ENCODE data around the gene FASTKD3.

Gene FASTKD3

DNA sequence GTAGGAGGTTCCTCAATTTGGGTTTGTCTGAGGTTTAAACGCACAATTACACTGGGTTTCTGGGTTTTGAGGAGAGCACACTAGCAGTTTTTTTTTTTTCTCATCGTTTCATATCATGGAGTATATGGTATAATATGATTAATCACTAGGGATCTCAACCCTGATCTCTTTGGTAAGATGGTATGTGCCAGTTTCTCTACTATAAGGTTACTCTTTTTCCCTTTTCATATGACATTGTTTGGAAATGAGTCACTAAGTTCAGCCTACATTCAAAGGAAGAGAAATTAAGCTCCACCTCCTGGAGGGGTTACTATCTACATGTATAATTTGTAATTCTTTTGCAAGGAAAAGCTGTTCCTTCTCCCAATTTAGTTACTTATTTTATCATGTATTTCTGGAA, 35.3 kb upstream of the FASTKD3 start:
- no peak overlapping the region for H3K27ac ChIP-seq (ENCODE audit: low read depth, low read length, poor library complexity, severe bottlenecking)
- no peaks in the 10 kb centered on the region for H3K79me2 ChIP-seq (ENCODE audit: insufficient read depth, low read length)
- no peak overlapping the region for H2AFZ ChIP-seq (ENCODE audit: low read length)
- H3K4me3 ChIP-seq (ENCODE audit: low read depth, low read length, poor library complexity, severe bottlenecking) = no peak overlapping the region
- no peak overlapping the region for H3K4me2 ChIP-seq (ENCODE audit: low read length)
- H4K20me1 ChIP-seq (ENCODE audit: insufficient read depth, low read length) = no peaks in the 10 kb centered on the region
- no peaks in the 10 kb centered on the region for H3K27me3 ChIP-seq (ENCODE audit: insufficient read depth, low read length)
- H3K36me3 ChIP-seq (ENCODE audit: insufficient read depth, low read length) = peaks cover 83% of the 10 kb centered on the region
- H3K9me3 ChIP-seq (ENCODE audit: low read length) = no peaks in the 10 kb centered on the region; the same call in 1 of the 2 replicates
- no peak overlapping the region for H3K9ac ChIP-seq (ENCODE audit: low read length)
- no peaks in the 10 kb centered on the region for H3K9me2 ChIP-seq (ENCODE audit: low read depth, low read length)
- H3K4me1 ChIP-seq (ENCODE audit: insufficient read depth, low read length, severe bottlenecking) = no peaks in the 10 kb centered on the region
- no peaks in the 10 kb centered on the region for H3F3A ChIP-seq (ENCODE audit: insufficient read depth, low read length)
- TF ChIP-seq EZH2 (IDR thresholded peaks at IDR 0.05; ENCODE audit: borderline replicate concordance, low read length) = no peak
- TF ChIP-seq, protein P1, sequence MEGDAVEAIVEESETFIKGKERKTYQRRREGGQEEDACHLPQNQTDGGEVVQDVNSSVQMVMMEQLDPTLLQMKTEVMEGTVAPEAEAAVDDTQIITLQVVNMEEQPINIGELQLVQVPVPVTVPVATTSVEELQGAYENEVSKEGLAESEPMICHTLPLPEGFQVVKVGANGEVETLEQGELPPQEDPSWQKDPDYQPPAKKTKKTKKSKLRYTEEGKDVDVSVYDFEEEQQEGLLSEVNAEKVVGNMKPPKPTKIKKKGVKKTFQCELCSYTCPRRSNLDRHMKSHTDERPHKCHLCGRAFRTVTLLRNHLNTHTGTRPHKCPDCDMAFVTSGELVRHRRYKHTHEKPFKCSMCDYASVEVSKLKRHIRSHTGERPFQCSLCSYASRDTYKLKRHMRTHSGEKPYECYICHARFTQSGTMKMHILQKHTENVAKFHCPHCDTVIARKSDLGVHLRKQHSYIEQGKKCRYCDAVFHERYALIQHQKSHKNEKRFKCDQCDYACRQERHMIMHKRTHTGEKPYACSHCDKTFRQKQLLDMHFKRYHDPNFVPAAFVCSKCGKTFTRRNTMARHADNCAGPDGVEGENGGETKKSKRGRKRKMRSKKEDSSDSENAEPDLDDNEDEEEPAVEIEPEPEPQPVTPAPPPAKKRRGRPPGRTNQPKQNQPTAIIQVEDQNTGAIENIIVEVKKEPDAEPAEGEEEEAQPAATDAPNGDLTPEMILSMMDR (IDR thresholded peaks at IDR 0.05; ENCODE audit: low read length) = no peak

DNA sequence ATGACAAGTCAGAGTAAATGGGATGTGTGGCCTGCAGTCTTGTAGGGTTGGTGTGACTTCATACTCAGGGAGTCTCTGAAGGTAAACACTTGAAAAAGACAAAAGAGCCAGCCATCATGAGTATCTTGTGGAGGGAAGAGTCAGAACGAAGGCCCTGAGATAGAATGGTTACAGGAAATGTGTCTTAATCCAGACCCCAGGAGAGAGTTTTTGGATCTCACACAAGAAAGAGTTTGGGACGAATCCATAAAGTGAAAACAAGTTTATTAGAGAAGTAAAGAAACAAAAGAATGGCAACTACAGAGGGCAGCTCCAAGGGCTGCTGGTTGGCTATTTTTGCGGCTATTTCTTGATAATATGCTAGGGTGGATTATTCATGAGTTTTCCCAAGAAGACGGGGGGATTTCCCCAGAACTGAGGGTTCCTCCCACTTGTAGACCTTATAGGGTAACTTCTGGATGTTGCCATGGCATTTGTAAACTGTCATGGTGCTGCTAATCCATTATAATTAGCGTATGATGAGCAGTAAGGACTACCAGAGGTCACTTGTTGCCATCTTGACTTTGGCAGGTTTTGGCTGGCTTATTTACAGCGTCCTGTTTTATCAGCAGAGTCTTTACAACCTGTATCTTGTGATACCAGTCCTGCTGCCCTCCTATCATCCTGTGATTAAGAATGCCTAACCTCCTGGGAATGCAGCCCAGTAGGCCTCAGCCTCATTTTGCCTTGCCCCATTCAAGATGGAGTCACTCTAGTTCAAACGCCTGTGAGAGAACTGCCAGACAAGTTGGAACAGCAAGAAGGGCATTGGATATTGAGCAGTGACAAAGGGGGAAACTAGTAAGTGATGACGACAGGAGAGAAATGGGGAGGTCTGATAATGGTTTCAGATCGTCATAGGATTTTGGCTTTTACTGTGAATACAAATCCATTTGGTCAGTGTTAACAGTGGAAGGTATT, 34.1 kb upstream of the FASTKD3 start:
- H3K4me3 ChIP-seq (ENCODE audit: low read depth, low read length, poor library complexity, severe bottlenecking) = no peak overlapping the region
- H3K9me2 ChIP-seq (ENCODE audit: low read depth, low read length) = no peaks in the 10 kb centered on the region
- no peaks in the 10 kb centered on the region for H3K79me2 ChIP-seq (ENCODE audit: insufficient read depth, low read length)
- H3K36me3 ChIP-seq (ENCODE audit: insufficient read depth, low read length) = peaks cover 85% of the 10 kb centered on the region
- no peak overlapping the region for H2AFZ ChIP-seq (ENCODE audit: low read length)
- no peaks in the 10 kb centered on the region for H3K27me3 ChIP-seq (ENCODE audit: insufficient read depth, low read length)
- H3K9ac ChIP-seq (ENCODE audit: low read length) = no peak overlapping the region
- no peaks in the 10 kb centered on the region for H4K20me1 ChIP-seq (ENCODE audit: insufficient read depth, low read length)
- TF ChIP-seq EZH2 (IDR thresholded peaks at IDR 0.05; ENCODE audit: borderline replicate concordance, low read length) = no peak
- TF ChIP-seq, protein P1 (IDR thresholded peaks at IDR 0.05; ENCODE audit: low read length) = no peak
- H3K9me3 ChIP-seq (ENCODE audit: low read length) = no peaks in the 10 kb centered on the region; the same call in 1 of the 2 replicates
- no peaks in the 10 kb centered on the region for H3K4me1 ChIP-seq (ENCODE audit: insufficient read depth, low read length, severe bottlenecking)
- H3K4me2 ChIP-seq (ENCODE audit: low read length) = no peak overlapping the region
- H3K27ac ChIP-seq (ENCODE audit: low read depth, low read length, poor library complexity, severe bottlenecking) = no peak overlapping the region
- H3F3A ChIP-seq (ENCODE audit: insufficient read depth, low read length) = no peaks in the 10 kb centered on the region

- H3K27me3 ChIP-seq (ENCODE audit: insufficient read depth, low read length) = no peaks in the 10 kb centered on the region
- TF ChIP-seq, protein P1 (IDR thresholded peaks at IDR 0.05; ENCODE audit: low read length) = no peak
- no peak for TF ChIP-seq EZH2 (IDR thresholded peaks at IDR 0.05; ENCODE audit: borderline replicate concordance, low read length)
- H3K36me3 ChIP-seq (ENCODE audit: insufficient read depth, low read length) = peaks cover 87% of the 10 kb centered on the region
- H3F3A ChIP-seq (ENCODE audit: insufficient read depth, low read length) = no peaks in the 10 kb centered on the region
- no peaks in the 10 kb centered on the region for H3K9me3 ChIP-seq (ENCODE audit: low read length)
- H2AFZ ChIP-seq (ENCODE audit: low read length) = no peak overlapping the region
- H3K4me2 ChIP-seq (ENCODE audit: low read length) = no peak overlapping the region
- no peak overlapping the region for H3K9ac ChIP-seq (ENCODE audit: low read length)
- no peaks in the 10 kb centered on the region for H4K20me1 ChIP-seq (ENCODE audit: insufficient read depth, low read length)
- no peak overlapping the region for H3K4me3 ChIP-seq (ENCODE audit: low read depth, low read length, poor library complexity, severe bottlenecking)
- no peaks in the 10 kb centered on the region for H3K9me2 ChIP-seq (ENCODE audit: low read depth, low read length)
- no peak overlapping the region for H3K27ac ChIP-seq (ENCODE audit: low read depth, low read length, poor library complexity, severe bottlenecking)
- H3K4me1 ChIP-seq (ENCODE audit: insufficient read depth, low read length, severe bottlenecking) = no peaks in the 10 kb centered on the region
- H3K79me2 ChIP-seq (ENCODE audit: insufficient read depth, low read length) = no peaks in the 10 kb centered on the region
Observed at GRCh38 chr5:7902201-7902600, 33.4 kb upstream of the FASTKD3 start.
